MV-4-11 (cell line): ENCODE results near the gene LYZL4.

Experiments used
- DNase-seq: peaks from one replicate; lab custom pipeline; 2025; lab: John Stamatoyannopoulos, UW

The LYZL4 gene, protein sequence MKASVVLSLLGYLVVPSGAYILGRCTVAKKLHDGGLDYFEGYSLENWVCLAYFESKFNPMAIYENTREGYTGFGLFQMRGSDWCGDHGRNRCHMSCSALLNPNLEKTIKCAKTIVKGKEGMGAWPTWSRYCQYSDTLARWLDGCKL

DNA sequence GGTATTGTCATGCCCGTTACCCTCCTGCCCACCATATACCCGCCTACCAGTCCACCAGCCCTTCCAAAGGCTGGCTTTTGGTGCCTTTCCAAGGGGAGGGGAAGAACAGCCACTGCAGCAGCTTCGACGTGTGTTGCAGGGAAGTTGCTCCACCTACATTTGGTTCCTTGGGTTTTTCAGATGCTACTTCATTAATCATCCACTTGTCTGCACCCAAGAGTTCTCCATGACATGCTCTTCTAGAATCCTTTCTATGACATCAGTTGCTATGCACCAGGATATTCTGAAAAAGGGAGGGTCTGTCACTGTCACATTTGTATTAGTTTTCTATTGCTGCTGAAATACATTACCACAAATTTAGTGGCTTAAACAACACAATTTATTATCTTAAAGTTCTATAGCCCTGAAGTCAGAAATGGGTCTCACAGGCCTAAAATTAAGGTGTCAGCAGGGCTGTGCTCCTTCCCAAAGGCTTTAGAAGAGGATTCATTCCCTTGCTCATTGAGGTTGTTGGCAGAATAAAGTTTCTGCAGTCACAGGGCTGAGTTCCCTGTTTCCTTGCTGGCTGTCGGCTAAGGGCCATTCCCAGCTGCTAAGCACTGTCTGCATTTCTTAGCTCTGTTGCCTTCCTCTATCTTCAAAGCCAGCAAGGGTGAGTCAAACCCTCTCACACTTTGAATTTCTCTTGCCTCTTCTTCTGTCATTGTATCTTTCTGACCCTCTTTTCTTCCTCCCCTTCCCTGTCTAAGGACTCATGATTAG lies at the start of gene LYZL4:
Gene LYZL4, minus strand, starts transcription at position 241 of the 762 bp plus-strand sequence. CDS start 3,359 bp downstream, outside the sequence.
- DNase-seq: no peak

- DNase-seq: no peak
These were observed 48.7 kb upstream of the LYZL4 start for GRCh38 chr3:42459151-42459550.

GRCh38 chr3:42456211-42456610 lies 45.8 kb upstream of the LYZL4 start:
- no peak for DNase-seq

- DNase-seq: no peak
These were observed 41.3 kb upstream of the LYZL4 start for GRCh38 chr3:42451546-42452230.

GRCh38 chr3:42451116-42451515 lies 40.7 kb upstream of the LYZL4 start:
- no peak for DNase-seq

DNA sequence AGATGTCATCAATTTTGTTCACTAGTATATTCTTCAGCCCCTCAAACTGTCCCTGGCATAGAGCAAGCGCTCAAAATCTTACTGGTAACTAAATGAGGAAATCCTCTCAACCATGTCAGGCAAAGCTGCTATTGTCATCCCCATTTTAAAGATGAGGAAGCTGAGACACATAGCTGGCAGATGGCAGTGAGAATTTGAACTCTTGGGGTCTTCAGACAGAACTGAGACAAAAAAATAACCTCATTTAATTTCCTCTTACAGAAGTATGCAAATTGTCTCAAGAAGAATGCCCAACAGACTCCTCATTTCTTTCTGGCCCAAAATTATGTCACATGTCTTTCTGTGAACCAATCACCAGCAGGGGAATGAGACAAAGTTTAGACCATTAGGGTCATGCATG lies 40.2 kb upstream of the LYZL4 start:
- no peak for DNase-seq

GRCh38 chr3:42447481-42447880 lies 37.1 kb upstream of the LYZL4 start:
- no peak for DNase-seq

GRCh38 chr3:42446111-42447050 lies 36.0 kb upstream of the LYZL4 start:
- DNase-seq: no peak

DNA sequence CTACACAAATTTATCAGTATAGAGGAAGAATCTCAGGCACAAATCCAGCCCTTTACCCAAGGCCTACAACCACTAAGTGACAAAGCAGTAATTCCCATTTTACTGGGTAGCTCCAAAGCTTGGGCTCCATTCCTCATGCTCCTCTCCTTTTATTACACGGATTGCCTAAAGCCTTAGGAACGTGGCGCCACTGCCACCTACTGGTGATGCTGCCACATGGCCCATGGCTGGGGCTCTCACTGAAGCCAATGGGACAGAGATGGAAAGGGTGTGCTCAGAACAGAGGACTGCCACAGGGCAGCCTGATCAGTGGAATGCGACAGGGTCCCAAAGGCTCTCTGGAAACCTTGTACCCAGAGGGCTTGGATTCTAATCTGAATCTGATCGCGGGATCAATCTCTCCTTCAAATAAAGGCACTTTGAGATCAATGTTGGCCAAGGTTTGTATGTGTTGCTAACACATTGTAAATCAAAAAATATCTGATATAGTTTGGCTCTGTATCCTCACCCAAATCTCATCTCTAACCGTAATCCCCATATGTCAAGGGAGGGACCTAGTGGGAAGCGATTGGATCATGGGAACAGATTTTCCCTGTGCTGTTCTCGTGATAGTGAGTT lies 33.5 kb upstream of the LYZL4 start:
- peak; percentile 33 for DNase-seq

- no peak for DNase-seq
These were observed 32.9 kb upstream of the LYZL4 start for GRCh38 chr3:42443292-42443691.

DNA sequence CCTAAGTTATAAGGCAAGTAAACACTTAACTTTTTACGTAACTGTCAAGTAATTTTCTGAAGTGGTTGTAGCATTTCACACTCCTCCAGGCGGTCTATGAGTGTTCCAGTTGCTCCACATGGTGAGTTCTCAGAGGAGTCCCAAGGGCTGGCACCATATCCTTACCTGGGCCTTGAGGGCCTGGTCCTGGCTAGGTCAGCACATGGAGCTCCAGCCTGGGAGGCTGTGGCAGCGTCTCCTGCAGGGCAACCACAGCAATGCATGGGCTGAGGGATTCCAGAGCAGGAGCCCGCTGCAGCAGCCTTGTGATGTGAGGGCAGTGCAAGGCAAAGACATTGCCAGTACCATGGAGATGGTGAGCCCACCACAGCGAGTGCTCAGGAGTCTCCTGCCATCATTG lies 32.2 kb upstream of the LYZL4 start:
- no peak for DNase-seq

- no peak for DNase-seq
These were observed 31.4 kb upstream of the LYZL4 start for GRCh38 chr3:42441791-42442190.

DNA sequence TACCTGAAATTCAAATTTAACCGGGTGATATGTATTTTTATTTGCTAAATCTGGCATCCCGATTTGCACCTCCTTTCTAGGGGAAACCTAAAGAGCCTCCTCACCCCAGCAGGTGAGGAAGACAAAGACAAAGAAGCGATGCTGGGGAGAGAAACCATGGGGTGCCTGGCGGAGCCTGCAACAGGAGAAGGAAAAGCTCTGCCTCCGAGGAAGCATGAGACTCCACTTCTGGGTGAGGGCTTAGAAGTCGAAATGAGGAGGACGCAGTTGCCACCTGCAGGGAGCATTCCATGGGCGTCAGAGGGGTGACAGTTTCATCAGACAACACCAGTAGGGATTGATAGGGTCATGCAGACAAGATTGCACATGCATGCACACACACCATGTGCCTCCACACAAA lies 30.5 kb upstream of the LYZL4 start:
- DNase-seq: no peak

DNA sequence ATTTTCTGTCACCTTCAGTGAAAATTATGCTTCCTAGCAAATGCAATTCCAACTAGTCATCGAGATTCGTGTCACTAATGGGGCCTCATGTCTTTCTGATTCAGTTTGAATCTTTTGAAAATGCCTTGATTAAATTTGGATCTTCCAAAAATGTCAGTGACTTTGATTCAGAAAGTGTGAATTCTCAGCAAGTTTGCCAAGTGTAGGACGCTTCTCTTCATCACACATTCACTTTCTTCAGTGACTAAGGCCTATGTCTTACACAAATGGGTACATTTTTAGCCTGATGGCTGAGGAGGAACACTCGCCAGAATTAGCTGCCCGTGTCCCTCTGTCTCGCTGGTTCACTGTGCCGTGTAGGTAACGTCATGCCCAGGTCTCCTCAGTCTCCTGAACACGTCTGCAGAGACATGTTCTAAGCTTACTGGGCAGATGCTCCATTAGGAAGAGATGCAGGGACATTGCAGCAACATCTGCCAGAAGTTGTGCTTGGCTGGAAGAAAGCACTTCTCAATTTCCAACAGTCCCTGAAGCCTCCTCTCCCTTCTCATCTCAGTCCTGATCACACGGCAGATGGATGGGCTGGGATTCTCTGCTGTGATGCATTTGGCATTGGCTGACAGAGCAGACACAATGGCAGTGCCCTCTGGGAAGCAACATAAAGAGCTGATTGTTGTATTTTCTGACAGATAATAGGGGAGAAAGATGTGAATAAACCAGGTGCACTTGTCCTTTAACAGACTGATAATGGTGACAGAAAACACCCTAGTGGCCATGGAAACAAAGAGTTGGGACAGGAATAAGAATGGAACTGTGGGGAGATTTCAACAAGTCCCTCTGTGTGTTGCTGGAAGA lies 29.1 kb upstream of the LYZL4 start:
- no peak for DNase-seq

GRCh38 chr3:42438758-42439157 lies 28.3 kb upstream of the LYZL4 start:
- DNase-seq: no peak

- DNase-seq: no peak
These were observed 27.8 kb upstream of the LYZL4 start for GRCh38 chr3:42438193-42438592.

GRCh38 chr3:42434777-42435380 lies 24.5 kb upstream of the LYZL4 start:
- DNase-seq: no peak

DNA sequence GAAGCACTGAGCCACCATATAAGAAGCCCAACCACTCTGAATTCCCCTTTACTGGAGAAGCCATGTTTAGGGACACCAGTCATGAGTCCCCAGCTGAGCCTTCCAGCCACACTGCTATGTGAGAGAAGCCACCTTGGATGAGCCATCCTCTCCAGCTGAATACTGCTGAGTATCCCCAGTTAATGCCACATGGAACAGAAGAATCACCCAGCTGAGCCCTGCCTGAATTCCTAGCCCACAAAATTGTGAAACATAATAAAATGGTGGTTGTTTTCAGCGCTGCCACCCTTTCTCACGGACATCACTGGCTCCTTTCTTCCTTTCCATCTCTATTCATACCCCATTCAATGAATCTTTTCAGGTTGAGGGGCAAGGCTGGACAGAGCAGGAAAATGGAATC lies 22.1 kb upstream of the LYZL4 start:
- no peak for DNase-seq

DNA sequence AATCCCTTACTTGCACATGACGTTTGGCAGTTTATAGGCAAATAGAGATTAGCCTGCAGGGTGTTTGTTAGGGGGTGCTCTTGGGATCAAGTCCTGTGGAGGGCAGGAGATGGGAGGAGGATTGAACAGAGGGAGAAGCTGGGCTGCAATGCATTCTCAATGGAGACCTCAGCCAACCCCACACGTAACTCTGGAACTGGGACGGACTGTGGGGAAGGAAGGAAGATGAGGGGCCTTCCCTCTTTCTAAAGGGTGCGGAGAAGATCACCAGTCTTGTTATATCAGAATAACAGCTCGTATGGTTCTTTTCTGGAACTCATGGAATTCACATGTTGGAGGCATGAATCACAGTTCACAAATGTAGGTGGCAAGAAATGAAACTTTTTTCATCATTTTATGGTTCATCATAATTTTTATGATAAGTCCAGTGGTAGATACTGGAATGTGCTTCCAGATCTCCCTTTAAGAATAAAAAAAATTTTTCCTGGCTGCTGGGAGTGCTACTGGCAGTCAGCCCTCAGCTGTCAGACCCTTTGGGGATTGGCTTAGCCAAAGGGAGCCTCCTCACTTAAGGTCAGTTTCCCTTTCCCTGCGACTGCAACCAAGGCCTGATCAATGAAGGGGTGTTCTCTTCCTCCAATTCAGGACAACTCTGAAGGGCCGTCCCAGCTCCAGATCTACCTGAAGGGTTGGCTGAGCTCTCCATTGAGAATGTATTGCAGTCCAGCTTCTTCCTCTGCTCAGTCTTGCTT lies 20.5 kb upstream of the LYZL4 start:
- DNase-seq: no peak

DNA sequence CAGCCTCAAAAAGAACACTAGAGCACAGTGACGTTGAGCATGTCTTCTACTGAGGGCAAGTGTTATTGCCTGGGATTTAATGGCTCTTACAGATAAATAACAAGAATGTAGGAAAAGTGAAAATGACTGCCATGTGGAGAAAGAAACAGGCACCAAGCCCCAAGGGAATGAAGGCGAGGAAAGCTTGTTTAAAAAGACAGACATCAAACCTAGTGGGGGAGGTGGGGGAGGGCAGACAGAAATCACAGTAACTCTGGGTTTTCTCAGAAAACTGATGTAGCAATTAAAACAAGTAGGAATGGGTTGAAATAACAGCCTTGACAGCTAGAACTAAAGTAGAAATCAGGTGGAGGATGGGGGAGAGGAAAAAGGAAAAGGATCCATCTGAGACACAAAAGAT lies 18.4 kb upstream of the LYZL4 start:
- no peak for DNase-seq
